HCT116 (cell line): ENCODE measurements around the gene UBE2G2. TPM values are rescaled to one million over a fixed set of nuclear protein-coding genes. Genes with fewer than 3 reads are reported as not detected.

Source experiments
- ATAC-seq: fragments of 200-7000 bp; cut with Tn5 transposase; 2 replicates; pipeline ENCODE4 v1.9.1; 2020; ENCODE audit warnings: mild to moderate bottlenecking, moderate library complexity
- BruUV-seq: library from RNA; stranded (reverse); fragments of 400-500 nt; replicated peaks from 2 replicates; lab custom pipeline; 2021; lab: Mats Ljungman, UMichigan
- CTCF ChIA-PET: fragments of 300-600 bp; sonication (Branson Sonifier 250); formaldehyde crosslinking; loops from one replicate; lab custom pipeline; 2021; ENCODE audit warnings: antibody characterized with exemption; lab: Charles Lee
- POLR2A ChIA-PET: fragments of 300-600, 350-600 bp; sonication (Branson Sonifier 250); formaldehyde crosslinking; loops from one replicate; lab custom pipeline; 2021; ENCODE audit warnings: antibody characterized with exemption; lab: Charles Lee
- RAD21 ChIA-PET, 2 experiments: fragments of 300-600 bp; sonication (Branson Sonifier 250); formaldehyde crosslinking; loops; one replicate each; lab custom pipeline; 2023; ENCODE audit warnings: low total read pairs in 2 of 2; ENCODE audit not compliant: uncharacterized antibody in 2 of 2, unreplicated experiment in 2 of 2, low non-redundant PET in 1 of 2; lab: Charles Lee
- DNase-seq: peaks from one replicate; pipeline ENCODE4 v3.0.0-alpha.2; 2010; ENCODE audit warnings: low read depth, low spot score
- H2AFZ ChIP-seq: fragments of 200-600 bp; shearing (Covaris generic), sonication (generic); 2 replicates; pipeline ENCODE4 v1.6.1; 2017; ENCODE audit warnings: low read depth, mixed run types, mixed read lengths, antibody characterized with exemption, low read length; ENCODE audit not compliant: poor library complexity, severe bottlenecking
- H3K27ac ChIP-seq: 2 replicates; pipeline ENCODE4 v1.5.1; 2012; ENCODE audit warnings: low read depth, low read length
- H3K27me3 ChIP-seq: fragments of 200-600 bp; sonication (generic); 2 replicates; pipeline ENCODE4 v1.6.1; 2016; ENCODE audit warnings: mixed run types, low read length, mixed read lengths; ENCODE audit not compliant: insufficient read depth
- H3K36me3 ChIP-seq, 2 experiments: fragments of 200-500 bp in 1 of 2; fragments of 200-600 bp in 1 of 2; sonication (Bioruptor generic) in 1 of 2; sonication (generic) in 1 of 2; 2 replicates each; pipeline versions ENCODE4 v1.5.1 to v1.6.1; 2014 to 2016; ENCODE audit warnings: low read length in 2 of 2, inconsistent platforms in 1 of 2, mixed read lengths in 1 of 2, mixed run types in 1 of 2; ENCODE audit not compliant: insufficient read depth in 2 of 2, control insufficient read depth in 1 of 2
- H3K4me1 ChIP-seq, 2 experiments: fragments of 200-600 bp in 1 of 2; sonication (generic) in 1 of 2; 2 replicates each; pipeline versions ENCODE4 v1.5.1 to v1.6.1; 2012 to 2017; ENCODE audit warnings: low read length in 2 of 2, inconsistent platforms in 1 of 2, mild to moderate bottlenecking in 1 of 2, mixed read lengths in 1 of 2, mixed run types in 1 of 2, moderate library complexity in 1 of 2; ENCODE audit not compliant: insufficient read depth in 2 of 2, control insufficient read depth in 1 of 2
- H3K4me2 ChIP-seq: fragments of 200-600 bp; sonication (generic); 2 replicates; pipeline ENCODE4 v1.6.1; 2017; ENCODE audit warnings: mixed run types, low read length, mixed read lengths
- H3K4me3 ChIP-seq, 2 experiments: fragments of 200-600 bp in 1 of 2; sonication (generic) in 1 of 2; replicated peaks in 1 of 2; 2 replicates each; pipeline ENCODE4 v1.5.1; 2011 to 2016; ENCODE audit warnings: low read length in 2 of 2, control low read depth in 1 of 2, low read depth in 1 of 2, mild to moderate bottlenecking in 1 of 2, mixed read lengths in 1 of 2, mixed run types in 1 of 2
- H3K79me2 ChIP-seq: fragments of 200-600 bp; sonication (generic); 2 replicates; pipeline ENCODE4 v1.6.1; 2017; ENCODE audit warnings: mild to moderate bottlenecking, mixed run types, low read length, moderate library complexity, mixed read lengths; ENCODE audit not compliant: insufficient read depth
- H3K9ac ChIP-seq: fragments of 200-600 bp; sonication (generic); 2 replicates; pipeline ENCODE4 v1.6.1; 2016; ENCODE audit warnings: low read length, mixed read lengths
- H3K9me2 ChIP-seq: fragments of 200-600 bp; sonication (generic), shearing (Covaris generic); 2 replicates; pipeline ENCODE4 v1.6.1; 2017; ENCODE audit warnings: mixed run types, mild to moderate bottlenecking, moderate library complexity; ENCODE audit not compliant: insufficient read depth
- H3K9me3 ChIP-seq, 2 experiments: fragments of 200-500 bp in 1 of 2; fragments of 200-600 bp in 1 of 2; sonication (Bioruptor generic) in 1 of 2; sonication (generic) in 1 of 2; 2 replicates each; pipeline ENCODE4 v1.6.1; 2014 to 2017; ENCODE audit warnings: low read length in 2 of 2, mixed read lengths in 2 of 2, inconsistent platforms in 1 of 2, low read depth in 1 of 2, mild to moderate bottlenecking in 1 of 2, mixed run types in 1 of 2, moderate library complexity in 1 of 2; ENCODE audit not compliant: control insufficient read depth in 1 of 2, insufficient read depth in 1 of 2
- H4K20me1 ChIP-seq: fragments of 200-600 bp; sonication (generic), shearing (Covaris generic); 2 replicates; pipeline ENCODE4 v1.6.1; 2017; ENCODE audit warnings: mixed run types, mild to moderate bottlenecking, moderate library complexity; ENCODE audit not compliant: insufficient read depth
- EZH2phosphoT487 ChIP-seq: fragments of 200-600 bp; IDR thresholded peaks from 2 replicates; pipeline ENCODE4 v1.6.1; 2018; ENCODE audit warnings: antibody characterized with exemption, borderline replicate concordance
- SIN3A ChIP-seq: IDR thresholded peaks from 2 replicates; pipeline ENCODE4 v1.6.1; 2012; ENCODE audit warnings: low read depth
- YY1 ChIP-seq: IDR thresholded peaks from 2 replicates; pipeline ENCODE4 v1.6.1; 2011; ENCODE audit warnings: low read length, low read depth, moderate library complexity, mild to moderate bottlenecking; ENCODE audit not compliant: insufficient replicate concordance; ENCODE audit errors: extremely low read depth
- ZNF274 ChIP-seq: fragments of 200-500 bp; sonication (Bioruptor generic); IDR thresholded peaks from 2 replicates; pipeline ENCODE4 v1.6.1; 2014; ENCODE audit warnings: mild to moderate bottlenecking, low read depth, low read length, inconsistent platforms
- intact Hi-C: fragments of 100-400 bp; cut with micrococcal nuclease; formaldehyde crosslinking; loops from 2 replicates; pipeline ENCODE4 v1.10.0; 2022
- total RNA-seq: library from RNA; stranded (reverse); gene quantifications from one replicate; pipeline ENCODE4 v1.2.1, GENCODE V29; 2021; ENCODE audit not compliant: unreplicated experiment

Gene UBE2G2
- total RNA-seq, 1 experiment from 2014 or later, result 86.5 TPM

- Histone ChIP-seq H3K79me2 (0 out of 2 replicates have a peak, but pooled peaks cover 7% of the 10 kb centered on the region), H3K9ac (no peak overlapping the region), H3K36me3 (no peaks in the 10 kb centered on the region), H3K4me1 (peaks cover 2 to 6% of the 10 kb centered on the region in 2 experiments; a peak in 2 of 4 replicates), H3K27me3 (no peaks in the 10 kb centered on the region), H4K20me1 (no peaks in the 10 kb centered on the region), H3K9me3 (peaks cover 0 to 3% of the 10 kb centered on the region in 2 experiments; a peak in 1 of 4 replicates), H3K9me2 (no peaks in the 10 kb centered on the region), H3K27ac (no peak overlapping the region), H3K4me3 (no peak overlapping the region), H2AFZ (no peak overlapping the region), H3K4me2 (no peak overlapping the region)
- DNase-seq (no peak), ATAC-seq (no peak)
- intact Hi-C loops, result no loop called here
- TF ChIP-seq EZH2phosphoT487, result no peak
- no peak for TF ChIP-seq ZNF274
- TF ChIP-seq YY1, result no peak
- ChIA-PET RAD21 (no interaction called here), POLR2A (no interaction called here), CTCF (no interaction called here)
- BruUV-seq, result no TSS peak
Measured at GRCh38 chr21:44815852-44816628, 14.4 kb upstream of the UBE2G2 start.

GRCh38 chr21:44815225-44815624 is 13.6 kb upstream of the UBE2G2 start:
- Histone ChIP-seq H3K4me3 (no peak overlapping the region), H2AFZ (no peak overlapping the region), H3K4me1 (peaks cover 2 to 6% of the 10 kb centered on the region in 2 experiments; a peak in 2 of 4 replicates), H3K79me2 (0 out of 2 replicates have a peak, but pooled peaks cover 7% of the 10 kb centered on the region), H3K9me3 (peaks cover 0 to 3% of the 10 kb centered on the region in 2 experiments; a peak in 1 of 4 replicates), H4K20me1 (no peaks in the 10 kb centered on the region), H3K27me3 (no peaks in the 10 kb centered on the region), H3K4me2 (no peak overlapping the region), H3K27ac (no peak overlapping the region), H3K9ac (no peak overlapping the region), H3K36me3 (no peaks in the 10 kb centered on the region), H3K9me2 (no peaks in the 10 kb centered on the region)
- CTCF ChIA-PET, result no interaction called here
- BruUV-seq, result no TSS peak
- POLR2A ChIA-PET, result no interaction called here
- TF ChIP-seq SIN3A, result no peak
- intact Hi-C loops, result no loop called here
- ATAC-seq (no peak), DNase-seq (no peak)
- RAD21 ChIA-PET, result no interaction called here
